ENCODE measurements around the gene ZC3H18.
A peak's percentile ranks its signal among the peaks of the same experiment; 100 is the strongest.

Gene ZC3H18

DNA sequence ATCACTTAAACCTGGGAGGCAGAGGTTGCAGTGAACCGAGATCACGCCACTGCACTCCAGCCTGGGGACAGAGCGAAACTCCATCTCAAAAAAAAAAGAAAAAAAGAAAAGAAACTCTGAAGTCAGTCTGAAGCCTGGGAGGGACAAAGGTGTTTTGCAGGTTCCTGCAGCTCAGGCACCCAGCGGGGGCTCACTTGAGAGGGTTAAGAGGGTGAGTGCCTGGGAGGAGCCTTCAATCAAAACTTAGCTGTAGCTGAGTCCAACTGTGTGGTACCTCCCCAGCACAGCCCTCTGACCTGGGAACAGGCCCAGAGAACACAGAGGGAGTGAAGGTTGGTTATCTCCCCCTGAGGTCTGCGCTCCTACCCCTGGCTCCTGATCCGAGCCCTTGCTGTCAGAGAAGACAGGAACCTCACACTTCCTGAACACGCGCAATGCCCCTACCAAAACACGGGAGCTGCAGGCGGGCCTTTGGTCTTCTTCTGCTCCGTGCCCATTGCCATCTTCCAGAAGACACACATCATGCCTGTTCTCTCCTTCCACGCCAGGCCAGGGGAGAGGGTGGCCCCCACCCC, 20.4 kb upstream of the ZC3H18 start:
- no peak for DNase-seq (ENCODE audit: low read depth in 2 of 2)

DNA sequence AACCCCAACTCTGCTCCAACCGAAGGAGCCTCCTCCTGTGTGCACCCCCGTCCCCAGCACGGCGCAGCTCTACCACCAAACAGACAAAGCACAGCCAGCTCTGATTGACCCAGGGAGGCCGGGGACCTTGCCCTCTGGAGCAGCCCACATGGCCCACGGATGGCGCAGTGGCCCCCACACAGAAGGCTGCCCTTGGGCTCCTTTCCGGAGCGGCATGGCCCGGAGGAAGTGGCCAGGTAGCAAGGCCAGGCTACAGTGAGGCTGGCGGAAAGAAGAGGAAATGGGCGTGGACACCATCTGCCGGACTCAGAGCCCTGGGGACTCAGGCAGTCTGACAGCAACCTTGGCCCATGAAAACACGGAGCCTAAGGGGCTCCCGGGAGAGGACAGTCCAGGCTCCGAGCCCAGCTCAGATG, 19.9 kb upstream of the ZC3H18 start:
- no peak for DNase-seq (ENCODE audit: low read depth in 2 of 2)

DNA sequence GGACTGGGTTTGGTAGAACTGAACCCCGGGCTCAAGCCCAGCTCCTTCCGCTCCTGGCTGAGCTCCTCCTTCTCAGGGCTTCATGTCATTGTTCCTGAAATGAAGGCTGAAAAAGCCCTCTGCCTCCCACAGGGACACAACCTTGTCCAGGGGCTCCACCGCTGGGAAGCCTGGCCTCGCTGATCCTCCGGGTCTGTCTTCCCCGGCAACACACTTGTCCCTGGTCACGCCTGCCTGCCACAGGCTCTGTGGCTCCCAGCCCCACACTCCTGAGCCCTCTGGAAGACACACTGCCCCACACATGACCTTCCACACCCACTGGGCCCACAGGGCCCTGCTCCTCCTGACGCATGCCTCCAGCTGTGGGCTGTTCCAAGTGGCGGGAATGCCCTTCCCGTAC, 18.0 kb upstream of the ZC3H18 start:
- DNase-seq (ENCODE audit: low read depth in 2 of 2), result no peak

DNA sequence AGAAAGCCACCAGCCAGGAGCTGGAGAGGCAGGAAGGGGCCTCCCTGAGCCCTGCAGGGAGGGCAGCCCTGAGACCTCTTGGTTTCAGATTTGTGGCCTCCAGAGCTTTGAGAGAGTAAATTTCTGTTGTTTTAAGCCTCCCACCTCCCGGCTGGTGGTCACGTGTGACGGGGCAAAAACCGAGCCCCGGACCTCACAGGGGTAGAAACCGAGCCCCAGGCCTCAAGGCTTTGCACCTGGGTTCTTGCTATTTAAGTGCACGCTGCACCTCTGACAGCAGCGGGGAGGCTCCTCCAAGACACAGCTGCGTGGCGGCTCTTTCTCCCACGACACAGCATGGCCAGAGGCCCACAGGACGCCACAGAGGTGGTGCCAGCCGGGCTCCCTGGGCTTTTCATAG, 17.4 kb upstream of the ZC3H18 start:
- DNase-seq (ENCODE audit: low read depth in 2 of 2), result no peak

DNA sequence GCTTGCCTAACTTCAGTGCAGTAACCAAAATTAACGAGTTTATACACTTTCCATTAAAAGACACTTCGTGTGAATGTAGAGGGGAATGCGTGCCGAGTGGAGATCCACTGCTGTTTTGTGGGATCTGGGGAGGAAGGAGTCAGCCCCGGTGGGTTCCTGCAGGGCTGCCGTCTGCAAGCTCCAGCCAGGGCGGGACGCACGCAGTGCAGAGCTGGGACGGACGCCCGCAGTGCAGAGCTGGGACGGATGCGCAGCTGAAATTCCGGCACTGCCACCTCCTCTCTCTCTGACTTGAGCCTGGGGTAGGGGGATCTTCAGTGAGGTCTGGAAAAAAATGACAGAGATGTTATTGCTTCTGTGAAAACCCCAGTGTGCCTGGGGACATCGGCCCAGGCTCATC, 16.5 kb upstream of the ZC3H18 start:
- no peak for DNase-seq (ENCODE audit: low read depth in 2 of 2)

DNA sequence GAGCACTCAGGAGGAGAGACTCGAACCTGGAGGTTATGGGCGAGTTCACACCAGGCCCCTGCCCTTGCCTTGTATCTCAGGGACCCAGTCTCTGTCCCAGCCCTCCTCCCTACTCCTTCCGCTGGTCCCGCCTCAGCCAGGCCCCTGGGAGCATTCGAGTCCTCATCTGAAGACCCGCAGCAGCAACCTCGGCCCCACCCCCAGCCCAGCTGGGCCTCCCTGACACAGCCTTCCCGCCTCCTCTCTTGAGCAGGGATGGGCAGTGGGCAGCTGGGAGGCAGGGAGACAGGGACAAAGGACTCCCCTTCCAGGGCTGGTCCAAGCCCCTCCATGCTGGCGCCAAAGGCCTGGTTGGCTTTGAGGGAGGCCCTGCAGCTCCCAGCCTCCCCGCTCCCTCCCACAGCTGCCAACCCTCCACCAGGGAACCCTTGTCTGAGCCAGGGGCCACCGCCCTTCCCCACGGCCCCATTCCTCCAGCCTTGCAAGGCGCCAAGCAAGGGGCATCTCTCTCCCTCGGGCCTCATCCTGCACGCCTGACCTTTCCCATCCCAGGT, 15.4 kb upstream of the ZC3H18 start:
- no peak for DNase-seq (ENCODE audit: low read depth in 2 of 2)

DNA sequence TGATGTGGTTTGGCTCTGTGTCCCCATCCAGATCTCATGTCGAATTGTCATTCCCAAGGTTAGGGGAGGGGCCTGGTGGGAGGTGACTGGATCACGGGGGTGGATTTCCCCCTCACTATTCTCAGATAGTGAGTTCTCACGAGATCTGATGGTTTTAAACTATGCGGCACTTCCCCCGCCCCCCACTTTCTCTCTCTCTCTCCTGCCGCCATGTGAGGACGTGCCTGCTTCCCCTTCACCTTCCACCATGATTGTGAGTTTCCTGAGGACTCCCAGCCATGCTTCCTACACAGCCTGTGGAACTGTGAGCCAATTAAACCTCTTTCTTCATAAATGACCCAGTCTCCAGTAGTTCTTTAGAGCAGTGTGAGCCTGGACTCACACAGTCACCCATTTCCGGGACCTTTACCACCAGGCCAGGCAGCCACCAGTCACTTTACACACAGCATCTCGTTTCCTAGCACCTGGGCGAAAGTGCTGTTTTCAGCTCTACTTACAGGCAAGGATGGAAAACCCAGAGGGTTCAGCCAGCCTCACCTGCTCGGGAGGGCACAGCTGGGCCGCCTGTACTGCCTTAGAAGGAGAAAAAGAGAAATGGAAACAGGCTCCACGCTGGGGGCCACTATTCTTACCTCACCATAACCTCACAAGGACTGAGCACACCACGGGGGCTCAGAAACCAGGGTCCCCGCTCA, 13.8 kb upstream of the ZC3H18 start:
- DNase-seq (ENCODE audit: low read depth in 2 of 2), result no peak

DNA sequence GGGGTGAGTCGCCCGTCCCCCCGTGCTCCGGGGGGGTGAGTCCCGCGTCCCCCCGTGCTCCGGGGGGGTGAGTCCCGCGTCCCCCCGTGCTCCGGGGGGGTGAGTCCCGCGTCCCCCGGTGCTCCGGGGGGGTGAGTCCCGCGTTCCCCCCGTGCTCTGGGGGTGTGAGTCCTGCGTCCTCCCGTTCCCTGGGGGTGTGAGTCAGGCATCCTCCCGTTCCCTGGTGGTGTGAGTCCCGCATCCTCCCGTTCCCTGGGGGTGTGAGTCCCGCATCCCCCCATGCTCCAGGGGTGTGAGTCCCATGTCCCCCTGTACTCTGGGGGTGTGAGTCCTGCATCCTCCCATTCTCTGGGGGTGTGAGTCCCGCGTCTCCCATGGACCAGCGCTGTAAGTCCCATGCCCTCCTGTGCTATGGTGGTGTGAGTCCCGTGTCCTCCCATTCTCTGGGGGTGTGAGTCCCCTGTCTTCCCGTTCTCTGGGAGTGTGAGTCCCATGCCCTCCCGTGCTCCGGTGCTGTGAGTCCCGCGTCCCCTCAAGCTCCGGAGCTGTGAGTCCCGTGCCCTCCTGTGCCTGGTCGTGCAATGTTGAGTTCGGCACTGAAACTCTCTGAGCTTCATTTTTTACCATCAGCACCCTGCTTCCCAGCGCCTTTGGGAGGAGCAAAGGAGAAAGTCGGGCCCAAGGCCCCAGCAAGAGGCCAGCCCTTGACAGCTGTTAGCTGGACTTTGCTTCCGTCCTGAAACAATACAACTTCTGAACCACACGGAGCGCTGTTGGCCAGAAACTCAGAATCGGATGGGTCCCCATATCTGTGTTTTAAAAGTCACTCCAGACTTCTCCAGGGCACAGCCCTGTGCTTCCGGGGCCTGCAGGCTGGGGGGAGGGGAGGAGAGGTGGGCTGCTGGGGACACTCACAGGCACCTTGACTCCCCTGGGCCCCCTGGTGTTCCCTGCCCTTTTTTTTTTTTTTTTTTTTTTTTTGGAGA, 11.5 kb upstream of the ZC3H18 start:
- DNase-seq (ENCODE audit: low read depth in 2 of 2), result no peak

DNA sequence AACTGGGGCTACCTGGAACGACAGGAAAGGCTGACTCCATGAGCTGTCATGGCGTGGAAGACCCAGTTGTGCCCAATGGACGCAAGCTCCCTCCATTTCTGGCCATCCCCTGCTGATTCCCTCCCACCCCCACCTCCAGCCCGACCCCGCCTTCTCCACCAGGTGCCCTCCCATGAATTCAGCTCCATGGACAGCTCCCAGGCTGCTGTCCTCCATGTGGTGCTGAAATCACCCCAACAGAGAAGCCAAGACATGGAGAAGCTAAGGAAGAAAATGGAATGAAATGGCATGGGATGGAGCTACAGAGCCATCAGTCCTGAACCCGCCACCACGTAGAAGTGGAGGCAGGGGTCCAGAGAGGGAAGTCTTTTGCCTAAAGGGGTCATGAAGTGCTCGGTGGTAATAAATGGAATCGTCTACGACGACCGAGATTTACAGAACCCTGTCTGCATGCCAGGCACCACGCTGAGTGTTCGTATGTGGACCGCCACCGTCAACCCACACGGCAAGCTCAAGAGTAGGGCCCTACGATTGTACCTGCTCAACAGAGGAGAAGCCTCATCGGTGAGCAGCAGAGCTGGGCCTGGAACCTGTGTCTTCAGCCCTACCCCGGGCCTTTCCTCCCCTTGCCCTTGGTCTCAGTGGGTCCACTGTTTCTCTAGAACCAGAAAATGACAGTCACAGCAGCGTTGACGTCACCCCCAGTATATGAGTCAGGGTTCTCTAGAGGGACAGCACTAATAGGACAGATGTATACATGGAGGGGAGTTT, 9.3 kb upstream of the ZC3H18 start:
- no peak for DNase-seq (ENCODE audit: low read depth in 2 of 2)

DNA sequence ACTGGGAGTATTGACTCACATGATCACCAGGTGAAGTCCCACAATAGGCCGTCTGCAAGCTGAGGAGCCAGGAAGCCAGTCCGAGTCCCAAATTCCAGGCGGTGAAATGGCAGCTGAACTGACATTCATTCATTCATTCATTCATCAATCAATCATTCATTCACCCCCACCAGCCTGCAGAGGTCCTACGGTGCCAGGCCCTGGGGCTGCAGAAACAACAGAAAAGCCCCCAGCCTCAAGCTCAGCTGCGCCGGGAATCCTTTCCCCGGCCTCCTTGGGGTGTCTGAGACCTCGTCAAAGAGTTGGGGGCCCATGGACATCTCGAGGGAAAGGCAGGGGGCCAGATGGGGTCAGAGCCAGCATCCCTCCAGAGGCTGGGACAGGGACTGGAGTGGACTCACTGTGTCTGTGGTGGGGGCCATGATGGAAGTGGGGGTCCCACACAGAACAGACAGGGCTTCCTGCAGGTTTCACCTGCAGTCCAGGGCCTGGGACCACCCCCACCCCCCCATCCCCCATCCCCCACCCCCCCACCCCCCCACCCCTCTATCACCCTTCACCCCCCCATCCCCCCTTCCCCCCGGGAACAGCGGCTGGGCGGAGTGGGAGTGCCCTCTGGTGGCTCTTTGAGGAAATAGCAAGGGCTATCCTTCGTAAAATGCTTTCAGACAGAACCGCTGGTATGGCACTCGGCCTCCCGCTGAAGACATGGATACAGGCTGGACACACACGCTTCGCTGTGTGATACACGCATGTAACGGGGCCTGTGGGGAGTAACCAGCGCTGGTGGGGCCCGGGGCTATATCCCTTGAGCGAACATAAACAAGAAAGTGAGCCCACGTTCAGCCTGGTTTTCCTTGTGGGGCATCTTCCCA, 8.5 kb upstream of the ZC3H18 start:
- peak; percentile 18 to 32 for DNase-seq (ENCODE audit: low read depth in 2 of 2)

DNA sequence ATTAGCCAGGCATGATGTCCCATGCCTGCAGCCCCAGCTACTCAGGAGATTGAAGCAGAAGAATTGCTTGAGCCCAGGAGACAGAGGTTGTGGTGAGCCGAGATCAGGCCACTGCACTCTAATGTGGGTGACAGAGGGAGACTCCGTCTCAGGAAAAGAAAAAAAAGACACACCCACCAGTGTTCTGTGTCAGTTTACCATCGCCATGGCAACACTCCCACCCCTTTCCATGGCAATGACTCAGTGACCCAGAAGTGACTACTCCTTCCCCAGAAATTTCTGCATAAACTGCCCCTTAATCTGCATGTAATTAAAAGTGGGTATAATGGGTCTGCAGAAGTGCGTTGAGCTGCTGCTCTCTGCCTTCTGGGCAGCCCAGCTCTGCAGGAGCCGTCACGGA, 4.0 kb upstream of the ZC3H18 start:
- DNase-seq (ENCODE audit: low read depth in 2 of 2), result peak in 1 of 2 donors; percentile 31

DNA sequence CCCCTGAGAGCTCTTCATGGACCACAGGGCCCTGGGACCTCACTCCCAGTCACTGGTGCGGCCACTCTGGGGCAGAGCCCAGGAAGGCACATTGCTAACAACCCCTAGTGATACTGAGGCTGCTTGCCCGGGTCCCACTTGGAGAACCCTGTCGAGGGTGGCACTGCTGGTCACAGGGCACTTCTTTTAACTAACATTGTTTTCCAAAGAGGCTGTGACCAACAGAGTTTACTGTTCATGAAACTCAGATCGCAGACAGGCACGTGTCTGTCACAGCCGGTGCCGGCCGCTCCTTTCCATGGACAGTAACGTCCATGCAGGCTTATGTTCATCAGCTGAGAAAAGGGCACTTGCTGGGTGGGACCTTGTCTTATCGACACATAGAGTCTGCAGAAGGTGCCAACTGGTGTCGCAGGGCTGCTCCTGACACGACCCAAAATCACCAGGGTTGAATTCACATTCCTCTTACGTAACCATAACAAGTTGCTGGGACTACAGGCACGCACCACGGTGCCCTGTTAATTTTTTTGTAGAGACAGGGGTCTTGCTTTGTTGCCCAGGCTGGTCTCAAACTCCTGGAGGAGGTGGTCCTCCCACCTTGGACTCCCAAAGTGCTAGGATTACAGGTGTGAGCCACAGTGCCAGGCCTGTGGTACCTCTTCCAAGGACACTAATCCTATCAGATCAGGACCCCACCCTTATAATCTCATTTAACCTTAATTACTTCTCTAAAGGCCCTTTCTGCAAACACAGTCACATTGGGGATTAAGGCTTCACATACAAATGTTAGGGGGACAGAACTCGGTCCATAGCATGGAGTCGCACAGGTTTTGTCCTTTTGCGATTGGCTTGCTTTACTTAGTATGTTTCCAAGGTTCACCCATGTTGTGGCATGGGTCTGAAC, 1.2 kb upstream of the ZC3H18 start:
- no peak for DNase-seq (ENCODE audit: low read depth in 2 of 2)

DNA sequence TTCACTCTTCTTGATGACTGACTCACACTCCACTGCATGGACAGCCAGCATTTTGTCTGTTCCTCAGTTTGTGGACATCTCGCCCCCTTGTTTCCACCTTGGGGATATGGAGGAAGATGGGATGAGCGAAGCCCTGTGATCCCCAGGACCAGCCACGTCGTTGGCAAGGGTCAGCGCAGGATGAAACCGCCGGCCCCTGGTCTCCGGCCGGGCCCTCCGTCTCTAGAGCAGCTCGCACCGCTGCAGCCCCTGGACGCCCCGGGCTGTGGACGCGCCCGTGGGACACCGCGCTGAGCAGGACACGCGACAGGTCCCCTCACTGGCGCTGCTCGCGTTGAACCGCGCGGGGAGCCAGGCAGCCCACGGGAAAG, 604 bp upstream of the ZC3H18 start:
- no peak for DNase-seq (ENCODE audit: low read depth in 2 of 2)

DNA sequence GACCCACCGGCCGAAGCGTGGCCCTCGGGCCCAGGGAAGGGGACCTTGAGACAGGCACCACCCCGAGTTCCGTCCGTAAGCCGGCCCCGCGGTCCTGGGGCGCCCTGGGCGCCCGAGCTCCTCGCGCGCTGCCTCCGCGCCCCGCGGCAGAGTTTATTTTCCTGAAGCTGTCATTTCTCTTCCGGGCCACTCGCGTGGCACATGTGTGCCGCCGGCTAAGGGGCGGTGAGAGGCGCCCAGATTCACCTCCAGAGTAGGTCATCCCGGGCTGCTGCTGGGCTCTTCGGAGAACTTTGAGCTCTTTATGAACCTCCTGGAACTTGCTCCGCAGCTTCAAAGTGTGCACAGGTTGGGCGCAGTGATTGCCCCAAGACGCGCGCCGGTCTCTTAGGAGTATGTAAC, 489 bp downstream of the ZC3H18 start:
- no peak for DNase-seq (ENCODE audit: low read depth in 2 of 2)

DNA sequence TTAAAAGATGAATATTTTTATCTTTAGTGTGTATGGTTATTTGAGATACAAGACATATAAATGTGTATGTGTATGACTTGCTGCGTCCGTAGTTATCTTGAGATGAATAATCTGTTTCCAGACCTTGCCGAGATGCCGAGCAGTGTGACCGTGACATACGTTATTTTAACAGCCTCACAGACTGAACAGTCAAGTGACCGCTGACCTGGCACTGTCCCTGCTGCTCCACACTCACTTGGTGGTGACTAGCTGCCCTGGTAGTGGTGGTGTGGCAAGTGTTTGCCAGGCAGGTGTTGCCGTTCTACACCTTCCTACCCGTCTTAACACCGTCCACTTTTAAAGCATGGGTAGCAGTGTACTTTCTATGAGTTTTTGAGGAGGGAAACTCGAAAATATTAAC, 5.0 kb downstream of the ZC3H18 start:
- DNase-seq (ENCODE audit: low read depth in 2 of 2), result no peak

DNA sequence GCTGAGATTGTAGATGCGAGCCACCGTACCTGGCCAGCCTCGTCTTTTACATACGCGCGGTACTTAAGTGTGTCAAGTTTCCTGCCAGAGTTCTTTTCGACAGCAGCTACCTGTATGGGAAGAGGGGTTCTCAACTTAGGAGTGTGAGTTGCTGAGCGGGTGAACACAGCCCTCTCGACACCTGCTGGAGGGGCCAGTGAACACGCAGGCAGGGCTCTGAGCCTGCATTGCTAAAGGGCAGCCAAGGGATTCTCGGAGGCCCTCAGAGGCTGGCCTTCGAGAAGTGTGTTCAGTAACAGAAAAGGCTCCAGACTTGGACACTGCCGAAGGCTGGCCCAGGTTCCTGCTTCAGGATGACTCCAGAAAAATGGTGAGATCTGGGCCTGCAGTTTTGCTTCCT, 6.1 kb downstream of the ZC3H18 start:
- no peak for DNase-seq (ENCODE audit: low read depth in 2 of 2)

DNA sequence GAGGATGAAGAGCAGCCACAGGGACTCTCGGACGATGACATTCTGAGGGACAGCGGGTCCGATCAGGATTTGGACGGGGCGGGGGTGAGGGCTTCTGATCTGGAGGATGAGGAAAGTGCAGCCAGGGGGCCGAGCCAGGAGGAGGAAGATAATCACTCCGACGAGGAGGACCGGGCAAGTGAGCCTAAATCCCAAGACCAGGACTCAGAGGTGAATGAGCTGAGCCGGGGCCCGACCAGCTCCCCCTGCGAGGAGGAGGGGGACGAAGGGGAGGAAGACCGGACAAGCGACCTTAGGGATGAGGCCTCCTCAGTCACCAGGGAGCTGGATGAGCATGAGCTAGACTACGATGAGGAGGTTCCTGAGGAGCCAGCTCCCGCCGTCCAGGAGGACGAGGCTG, 7.0 kb downstream of the ZC3H18 start:
- no peak for DNase-seq (ENCODE audit: low read depth in 2 of 2)

DNA sequence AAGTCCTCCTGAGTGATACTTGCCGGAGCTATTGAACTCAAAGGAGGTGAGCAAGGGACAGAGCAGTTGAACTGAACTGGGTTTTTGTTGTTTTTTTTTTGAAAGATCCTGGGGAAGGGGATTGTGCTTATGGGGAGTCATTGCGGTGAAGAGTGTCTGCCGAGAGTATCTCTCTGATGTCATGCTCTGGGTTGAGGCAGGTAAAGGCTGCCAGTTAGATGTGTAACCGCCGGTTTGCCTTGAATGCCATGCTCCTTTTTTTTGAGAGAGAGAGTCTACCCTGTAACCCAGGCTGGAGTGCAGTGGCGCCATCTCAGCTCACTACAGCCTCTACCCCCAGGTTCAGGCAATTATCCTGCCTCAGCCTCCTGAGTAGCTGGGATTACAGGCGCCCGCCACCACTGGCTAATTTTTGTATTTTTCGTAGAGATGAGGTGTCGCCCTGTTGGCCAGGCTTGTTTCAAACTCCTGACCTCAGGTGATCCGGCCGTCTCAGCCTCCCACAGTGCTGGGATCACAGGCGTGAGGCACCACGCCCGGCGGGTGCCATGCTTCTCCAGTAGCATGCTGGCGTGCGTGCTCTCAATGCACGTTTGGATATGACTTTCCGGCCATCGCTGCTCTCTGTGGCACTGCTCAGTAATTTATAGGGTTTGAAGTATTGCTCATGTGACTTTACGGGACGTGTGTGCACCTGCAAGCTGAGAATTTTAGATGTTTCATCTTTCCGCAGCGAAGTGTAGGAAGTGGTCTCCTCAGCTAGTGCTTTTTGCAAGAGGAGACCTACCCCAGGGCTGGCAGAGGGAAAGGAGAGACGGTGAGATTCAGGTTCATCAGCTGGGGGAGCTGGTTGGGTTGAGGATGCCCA, 8.5 kb downstream of the ZC3H18 start:
- no peak for DNase-seq (ENCODE audit: low read depth in 2 of 2)

DNA sequence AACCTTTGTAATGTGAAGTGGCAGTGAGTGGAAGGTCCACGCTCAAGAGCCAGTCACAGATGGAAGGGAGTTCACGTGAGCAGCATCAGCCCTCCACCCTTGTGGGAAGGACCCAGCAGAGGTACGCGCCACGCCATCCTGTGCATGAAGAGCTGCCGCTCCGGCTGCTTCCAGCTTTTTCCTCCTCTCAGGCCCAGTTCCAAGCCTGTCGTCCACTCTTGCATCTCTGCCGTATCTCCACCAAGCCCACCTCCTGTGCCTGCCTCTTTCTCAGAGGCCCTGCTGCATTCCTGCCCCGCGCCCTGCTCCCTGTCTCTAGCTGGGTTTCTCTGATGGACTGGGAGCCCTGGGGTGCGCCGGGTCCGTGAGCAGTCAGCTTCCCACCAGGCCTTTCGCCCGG, 10.2 kb downstream of the ZC3H18 start:
- no peak for DNase-seq (ENCODE audit: low read depth in 2 of 2)
